GM18519 (cell line): Measurements from ENCODE around the gene HDAC11.
"Not testable (repeated sequence)": the region's sequence is repeated elsewhere in the genome, so short reads cannot be mapped to it uniquely, and the experiment has no call there.

Experiments
- ATAC-seq: cut with Tn5 transposase; IDR thresholded peaks from one replicate; pipeline ENCODE4 v1.9.1; 2021; ENCODE audit warnings: mild to moderate bottlenecking, moderate library complexity; ENCODE audit not compliant: unreplicated experiment, low FRiP score

The HDAC11 gene, protein sequence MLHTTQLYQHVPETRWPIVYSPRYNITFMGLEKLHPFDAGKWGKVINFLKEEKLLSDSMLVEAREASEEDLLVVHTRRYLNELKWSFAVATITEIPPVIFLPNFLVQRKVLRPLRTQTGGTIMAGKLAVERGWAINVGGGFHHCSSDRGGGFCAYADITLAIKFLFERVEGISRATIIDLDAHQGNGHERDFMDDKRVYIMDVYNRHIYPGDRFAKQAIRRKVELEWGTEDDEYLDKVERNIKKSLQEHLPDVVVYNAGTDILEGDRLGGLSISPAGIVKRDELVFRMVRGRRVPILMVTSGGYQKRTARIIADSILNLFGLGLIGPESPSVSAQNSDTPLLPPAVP

DNA sequence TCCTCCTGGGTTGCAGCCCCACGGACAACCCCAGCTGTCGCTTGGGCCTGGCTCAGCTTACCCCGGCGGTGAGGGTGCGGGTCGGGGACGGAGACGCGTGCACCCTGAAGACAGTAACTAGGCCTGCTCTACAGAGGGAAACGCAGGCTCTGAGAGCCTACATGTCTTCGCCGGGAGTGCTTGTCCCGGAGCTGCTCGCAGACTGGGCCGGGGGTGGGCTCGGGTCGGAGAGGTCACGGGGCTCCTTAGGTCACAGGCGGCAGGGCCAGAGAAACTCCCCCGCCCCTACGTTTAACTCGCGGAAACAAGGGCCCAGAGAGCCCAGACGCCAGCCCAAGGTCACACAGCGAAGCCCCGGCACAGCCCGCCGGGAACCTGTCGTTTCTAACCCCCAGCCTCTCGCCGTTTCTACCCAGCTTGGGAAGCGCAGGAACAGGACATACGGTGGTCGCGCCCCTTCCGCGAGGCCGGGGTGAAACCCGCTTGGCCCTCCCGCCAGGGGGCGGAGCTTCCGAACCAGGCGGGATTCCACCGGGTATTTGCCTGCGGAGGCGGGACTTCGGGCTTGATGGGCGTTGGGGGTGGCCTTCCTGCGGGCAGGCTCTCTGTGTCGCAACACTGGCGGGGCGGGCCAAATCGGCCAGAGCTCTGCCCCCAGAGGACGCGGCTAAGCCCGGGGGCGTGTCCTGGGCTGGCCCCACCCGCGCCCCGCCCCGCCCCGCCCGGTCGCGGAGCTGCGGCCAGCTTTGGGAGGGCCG, at the start of gene HDAC11:
TSS of gene HDAC11 (plus strand) at position 725 of the 758 bp plus-strand sequence. CDS start 42 bp downstream, outside the sequence.
- peak; percentile 93 for ATAC-seq

GRCh38 chr3:13430411-13430875, 49.7 kb upstream of the HDAC11 start:
- ATAC-seq, result not testable (repeated sequence)

- no peak for ATAC-seq
Measured at GRCh38 chr3:13432093-13432492, 48.0 kb upstream of the HDAC11 start.

- ATAC-seq, result no peak
Measured at GRCh38 chr3:13433912-13434311, 46.2 kb upstream of the HDAC11 start.

GRCh38 chr3:13436213-13436612, 43.9 kb upstream of the HDAC11 start:
- ATAC-seq, result not testable (repeated sequence)

DNA sequence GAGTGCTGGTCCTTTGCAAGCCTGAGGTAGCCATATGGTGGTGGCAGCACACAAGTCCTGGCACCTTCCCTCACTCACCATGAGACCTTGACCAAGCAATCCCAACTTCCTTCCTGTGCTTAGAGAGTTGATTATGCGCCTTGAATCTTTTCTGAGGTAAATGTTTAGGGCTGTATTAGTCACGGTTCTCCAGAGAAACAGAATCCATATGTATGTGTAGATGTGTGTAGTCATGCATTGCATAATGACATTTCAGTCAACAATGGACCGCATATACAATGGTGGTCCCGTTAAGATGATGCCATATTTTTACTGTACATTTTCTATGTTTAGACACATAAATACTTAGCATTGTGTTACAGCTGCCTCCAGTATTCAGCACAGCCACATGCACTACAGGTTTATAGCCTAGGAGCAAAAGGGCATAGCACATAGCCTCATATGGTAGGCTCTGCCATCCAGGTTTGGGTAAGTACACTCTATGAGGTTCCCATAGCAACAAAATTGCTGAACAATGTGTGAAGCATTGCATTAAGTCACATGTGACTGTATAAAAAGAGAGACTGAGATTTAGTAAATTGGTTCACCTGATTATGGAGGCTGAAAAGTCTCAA, 39.8 kb upstream of the HDAC11 start:
- ATAC-seq, result no peak

GRCh38 chr3:13442882-13443281, 37.2 kb upstream of the HDAC11 start:
- not testable (repeated sequence) for ATAC-seq

- ATAC-seq, result no peak
Measured at GRCh38 chr3:13451301-13451673, 28.8 kb upstream of the HDAC11 start.

DNA sequence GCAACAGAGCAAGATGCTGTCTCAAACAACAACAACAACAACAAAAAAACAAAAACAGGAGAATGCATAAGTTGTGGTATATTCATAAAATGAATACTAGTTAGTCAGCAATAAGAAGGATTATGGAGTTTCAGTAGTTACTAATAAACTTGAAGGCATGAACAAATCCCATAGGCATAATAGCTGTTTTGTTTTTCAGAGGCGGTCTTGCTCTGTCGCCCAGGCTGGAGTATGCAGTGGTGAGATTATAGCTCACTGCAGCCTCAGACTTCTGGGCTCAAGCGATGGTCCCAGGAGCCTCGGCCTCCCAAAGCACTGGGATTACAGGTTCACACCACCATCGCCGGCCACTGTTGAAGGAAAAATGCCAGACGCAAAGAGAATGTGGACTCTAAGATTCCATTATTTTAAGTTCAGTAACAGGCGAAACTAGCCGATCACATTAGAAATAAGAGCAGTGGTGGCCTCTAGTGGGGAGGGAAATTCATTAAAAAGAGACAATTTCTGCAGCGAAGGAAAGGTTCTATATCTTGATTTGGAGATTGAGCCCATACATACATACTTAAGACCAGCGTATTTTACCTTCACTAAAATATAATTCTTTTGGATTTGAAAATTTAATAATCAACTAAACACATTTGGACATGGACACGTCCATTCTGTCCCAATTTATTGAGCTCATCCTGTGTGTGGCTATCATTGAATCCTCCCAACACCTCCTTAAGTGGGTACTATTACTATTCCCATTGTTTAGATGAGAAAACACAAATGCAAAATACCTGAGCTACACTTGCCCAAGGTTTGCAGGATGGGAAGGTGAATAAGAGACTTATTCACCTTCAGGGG, 27.4 kb upstream of the HDAC11 start:
- no peak for ATAC-seq

DNA sequence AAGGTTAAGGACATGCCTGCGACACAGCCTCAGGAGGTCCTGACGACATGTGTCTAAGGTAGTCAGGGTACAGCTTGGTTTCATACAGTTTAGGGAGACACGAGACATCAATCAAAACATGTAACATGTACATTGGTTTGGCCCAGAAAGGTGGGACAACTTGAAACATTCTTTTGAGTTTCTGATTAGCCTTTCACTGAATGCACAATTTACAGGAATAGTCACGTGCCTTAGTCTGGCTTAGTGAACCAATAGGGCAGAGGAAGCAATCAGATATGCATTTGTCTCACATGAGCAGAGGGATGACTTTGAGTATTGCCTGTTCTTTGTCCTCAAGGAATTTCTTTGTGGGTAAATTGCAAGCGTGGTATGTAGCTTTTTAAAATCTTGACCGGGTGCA, 24.5 kb upstream of the HDAC11 start:
- no peak for ATAC-seq

DNA sequence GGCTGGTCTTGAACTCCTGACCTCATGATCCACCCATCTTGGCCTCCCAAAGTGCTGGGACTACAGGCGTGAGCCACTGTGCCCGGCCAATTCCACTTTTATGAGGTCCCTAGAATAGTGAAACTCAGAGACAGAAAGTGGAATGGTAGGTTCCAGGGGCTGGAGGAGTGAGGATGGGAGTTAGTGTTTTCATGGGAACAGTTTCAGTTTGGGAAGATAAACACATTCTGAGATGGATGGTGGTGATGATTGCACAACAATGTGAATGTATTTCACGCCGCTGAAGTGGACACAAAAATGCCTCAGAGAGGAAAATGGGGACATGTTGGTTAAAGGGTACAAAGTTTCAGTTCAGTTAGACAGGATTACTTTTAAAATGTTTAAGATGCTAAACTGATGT, 22.5 kb upstream of the HDAC11 start:
- ATAC-seq, result no peak

GRCh38 chr3:13459605-13460340, 20.3 kb upstream of the HDAC11 start:
- ATAC-seq, result no peak

DNA sequence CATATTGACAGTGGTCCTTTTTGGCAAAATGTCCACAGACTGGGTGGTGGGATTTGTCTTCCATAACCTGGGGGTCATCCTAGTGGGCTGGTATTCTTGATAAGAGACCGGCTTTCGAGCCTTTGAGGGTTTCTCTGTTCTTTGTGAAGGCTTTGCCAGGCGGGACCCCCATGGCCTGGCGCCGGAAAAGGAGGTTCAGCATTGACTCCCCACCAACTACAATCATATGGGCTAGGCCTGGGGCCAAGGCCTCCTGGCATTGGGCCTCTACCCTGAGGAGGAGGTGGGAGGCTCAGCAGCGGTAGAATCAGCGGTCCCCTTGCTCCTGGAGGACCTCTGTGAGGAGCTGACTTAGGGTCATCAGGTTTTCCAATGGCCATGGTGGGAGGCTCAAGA, 19.8 kb upstream of the HDAC11 start:
- ATAC-seq, result no peak

DNA sequence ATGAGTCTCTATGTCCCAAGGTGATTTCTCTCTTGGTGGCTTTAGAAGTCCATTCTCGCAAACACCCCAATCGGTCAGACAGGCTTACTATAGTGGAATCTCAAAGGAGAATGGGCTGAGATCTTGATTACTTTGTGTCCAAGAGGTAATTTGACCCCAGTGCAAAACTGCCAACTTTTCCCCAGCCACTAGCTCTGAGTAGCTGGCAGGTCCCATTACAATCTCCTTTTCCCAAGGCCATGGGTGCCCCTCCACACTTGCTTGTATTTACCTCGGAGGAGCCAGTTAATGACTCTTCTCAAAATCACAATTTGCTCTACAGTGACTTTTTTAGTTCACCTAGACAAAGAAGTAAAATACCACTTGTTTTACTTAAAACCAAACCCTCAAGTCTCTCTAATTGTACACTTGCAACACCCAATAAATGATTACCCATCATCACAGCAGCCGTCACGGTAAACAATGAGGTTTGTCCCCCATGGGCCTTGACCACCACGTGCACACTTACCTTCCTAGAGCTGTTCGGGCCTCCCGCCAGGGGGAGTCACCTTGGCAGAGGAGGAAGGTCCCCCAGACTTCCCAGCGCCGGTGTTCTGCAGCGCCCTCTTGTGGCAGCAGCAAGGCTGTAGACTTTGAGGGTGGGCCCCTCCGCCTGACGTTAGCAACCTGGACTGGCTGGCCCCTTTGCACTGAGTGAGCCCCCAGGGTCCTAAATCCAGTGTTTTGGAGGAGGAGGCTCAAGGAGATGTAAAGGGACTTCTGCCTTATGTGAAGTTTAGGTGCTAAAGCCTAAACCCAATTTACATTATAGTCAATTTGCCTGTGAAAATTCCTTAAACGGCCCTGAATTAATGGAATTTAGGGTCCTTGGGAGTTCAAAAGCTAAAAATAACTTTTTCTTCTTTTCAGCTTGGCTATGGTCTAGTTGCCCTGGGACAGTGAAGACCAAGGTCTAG, 18.7 kb upstream of the HDAC11 start:
- ATAC-seq, result no peak

GRCh38 chr3:13462125-13462629, 17.9 kb upstream of the HDAC11 start:
- no peak for ATAC-seq

DNA sequence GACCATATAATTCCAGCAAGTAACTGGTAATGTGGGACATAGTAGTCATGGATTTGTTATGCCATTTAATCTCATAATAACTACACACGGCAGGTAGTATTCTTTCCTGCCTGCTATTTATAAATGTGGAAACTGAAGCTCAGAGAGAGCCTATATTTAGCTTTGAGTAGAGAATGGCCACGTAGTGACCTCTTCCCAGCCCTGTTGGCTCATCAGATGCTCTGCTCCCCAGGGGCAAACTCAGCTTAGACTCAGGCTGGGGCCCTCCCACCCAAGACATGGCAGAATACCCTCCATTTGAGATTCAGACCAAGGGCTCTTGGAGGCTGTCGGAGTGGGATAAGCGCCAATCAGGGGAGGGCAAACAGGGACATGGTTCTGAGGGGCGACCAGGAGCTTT, 17.3 kb upstream of the HDAC11 start:
- no peak for ATAC-seq

- no peak for ATAC-seq
Measured at GRCh38 chr3:13463618-13464400, 16.3 kb upstream of the HDAC11 start.
